ENCODE results near the gene PIK3CD. TPM values are rescaled to one million over a fixed set of nuclear protein-coding genes. Genes with fewer than 3 reads are reported as not detected.

Gene PIK3CD
- total and polyA plus RNA-seq, 10 of the 15 experiments (the other 5 are each of a cell fraction or from before 2014, with no cell fraction given), result 7.0 to 101 (median 51.1) TPM

DNA sequence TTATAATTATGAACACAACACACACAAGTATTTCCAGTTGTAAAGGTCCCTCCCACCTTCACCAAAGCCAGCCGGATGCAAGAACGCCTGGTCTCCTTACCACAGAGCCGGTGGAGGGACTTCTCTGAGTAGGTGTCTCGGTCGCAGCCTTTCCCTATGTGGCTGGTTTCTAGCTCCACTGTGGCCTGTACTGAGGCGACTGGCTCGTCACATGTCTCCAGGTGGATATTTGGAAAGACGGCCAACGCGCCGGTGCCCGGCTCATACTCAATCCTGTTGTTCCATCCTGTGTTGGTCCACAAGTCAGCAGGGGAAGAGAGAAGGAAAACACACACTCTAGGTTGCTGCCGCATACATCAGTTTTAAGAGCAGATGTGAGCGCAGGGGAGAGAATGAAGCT lies 97.8 kb downstream of the PIK3CD start (continued):
- TF ChIP-seq, protein P1, sequence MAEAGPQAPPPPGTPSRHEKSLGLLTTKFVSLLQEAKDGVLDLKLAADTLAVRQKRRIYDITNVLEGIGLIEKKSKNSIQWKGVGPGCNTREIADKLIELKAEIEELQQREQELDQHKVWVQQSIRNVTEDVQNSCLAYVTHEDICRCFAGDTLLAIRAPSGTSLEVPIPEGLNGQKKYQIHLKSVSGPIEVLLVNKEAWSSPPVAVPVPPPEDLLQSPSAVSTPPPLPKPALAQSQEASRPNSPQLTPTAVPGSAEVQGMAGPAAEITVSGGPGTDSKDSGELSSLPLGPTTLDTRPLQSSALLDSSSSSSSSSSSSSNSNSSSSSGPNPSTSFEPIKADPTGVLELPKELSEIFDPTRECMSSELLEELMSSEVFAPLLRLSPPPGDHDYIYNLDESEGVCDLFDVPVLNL (IDR thresholded peaks at IDR 0.05; ENCODE audit: low read depth, low read length), result no peak
- TF ChIP-seq RAD51 (IDR thresholded peaks at IDR 0.05), result no peak

DNA sequence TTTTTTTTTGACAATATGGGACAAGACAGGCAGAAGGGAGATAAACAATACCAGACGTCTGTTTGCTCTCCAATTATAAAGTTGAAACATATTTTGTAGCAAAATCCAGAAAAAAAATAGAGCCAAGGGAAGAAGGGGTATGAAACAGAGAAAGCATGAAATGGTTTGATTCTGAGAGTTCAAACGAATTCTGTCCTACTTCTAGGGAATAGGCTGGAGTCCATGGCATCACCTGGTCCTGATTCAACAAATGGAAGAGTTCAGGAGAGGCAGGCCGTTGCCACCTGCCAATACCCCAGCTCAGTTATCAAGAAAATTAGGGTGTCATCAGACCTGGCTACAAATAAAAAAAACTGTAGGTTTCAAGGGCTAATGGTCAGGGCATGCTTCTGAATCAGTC lies 100.4 kb downstream of the PIK3CD start:
- ChIA-PET RAD21 (ENCODE audit: unreplicated experiment) (no interaction called here), POLR2A (no interaction called here), SMC1A (ENCODE audit: uncharacterized antibody, unreplicated experiment) (no interaction called here), CTCF (interaction anchor here (1.0 to 1.1 kb wide), 2 partner anchors 27 to 116 kb away, joined by 3 read pairs; no protein-coding TSS in a partner anchor)
- TF ChIP-seq, protein P2, sequence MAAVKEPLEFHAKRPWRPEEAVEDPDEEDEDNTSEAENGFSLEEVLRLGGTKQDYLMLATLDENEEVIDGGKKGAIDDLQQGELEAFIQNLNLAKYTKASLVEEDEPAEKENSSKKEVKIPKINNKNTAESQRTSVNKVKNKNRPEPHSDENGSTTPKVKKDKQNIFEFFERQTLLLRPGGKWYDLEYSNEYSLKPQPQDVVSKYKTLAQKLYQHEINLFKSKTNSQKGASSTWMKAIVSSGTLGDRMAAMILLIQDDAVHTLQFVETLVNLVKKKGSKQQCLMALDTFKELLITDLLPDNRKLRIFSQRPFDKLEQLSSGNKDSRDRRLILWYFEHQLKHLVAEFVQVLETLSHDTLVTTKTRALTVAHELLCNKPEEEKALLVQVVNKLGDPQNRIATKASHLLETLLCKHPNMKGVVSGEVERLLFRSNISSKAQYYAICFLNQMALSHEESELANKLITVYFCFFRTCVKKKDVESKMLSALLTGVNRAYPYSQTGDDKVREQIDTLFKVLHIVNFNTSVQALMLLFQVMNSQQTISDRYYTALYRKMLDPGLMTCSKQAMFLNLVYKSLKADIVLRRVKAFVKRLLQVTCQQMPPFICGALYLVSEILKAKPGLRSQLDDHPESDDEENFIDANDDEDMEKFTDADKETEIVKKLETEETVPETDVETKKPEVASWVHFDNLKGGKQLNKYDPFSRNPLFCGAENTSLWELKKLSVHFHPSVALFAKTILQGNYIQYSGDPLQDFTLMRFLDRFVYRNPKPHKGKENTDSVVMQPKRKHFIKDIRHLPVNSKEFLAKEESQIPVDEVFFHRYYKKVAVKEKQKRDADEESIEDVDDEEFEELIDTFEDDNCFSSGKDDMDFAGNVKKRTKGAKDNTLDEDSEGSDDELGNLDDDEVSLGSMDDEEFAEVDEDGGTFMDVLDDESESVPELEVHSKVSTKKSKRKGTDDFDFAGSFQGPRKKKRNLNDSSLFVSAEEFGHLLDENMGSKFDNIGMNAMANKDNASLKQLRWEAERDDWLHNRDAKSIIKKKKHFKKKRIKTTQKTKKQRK (IDR thresholded peaks at IDR 0.05; ENCODE audit: low read depth, low read length), result no peak
- no peak for TF ChIP-seq ZBED1 (IDR thresholded peaks at IDR 0.05; ENCODE audit: borderline replicate concordance)
- TF ChIP-seq POLR2AphosphoS5 (IDR thresholded peaks at IDR 0.05; ENCODE audit: low read length), result no peak
- TF ChIP-seq, protein P3, sequence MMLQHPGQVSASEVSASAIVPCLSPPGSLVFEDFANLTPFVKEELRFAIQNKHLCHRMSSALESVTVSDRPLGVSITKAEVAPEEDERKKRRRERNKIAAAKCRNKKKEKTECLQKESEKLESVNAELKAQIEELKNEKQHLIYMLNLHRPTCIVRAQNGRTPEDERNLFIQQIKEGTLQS (IDR thresholded peaks at IDR 0.05; ENCODE audit: borderline replicate concordance, extremely low read depth, low read depth, low read length), result no peak
- TF ChIP-seq CBX3 (IDR thresholded peaks at IDR 0.05; ENCODE audit: borderline replicate concordance, low read depth), result no peak
- TF ChIP-seq YBX1 (IDR thresholded peaks at IDR 0.05), result no peak
- TF ChIP-seq, protein P4, sequence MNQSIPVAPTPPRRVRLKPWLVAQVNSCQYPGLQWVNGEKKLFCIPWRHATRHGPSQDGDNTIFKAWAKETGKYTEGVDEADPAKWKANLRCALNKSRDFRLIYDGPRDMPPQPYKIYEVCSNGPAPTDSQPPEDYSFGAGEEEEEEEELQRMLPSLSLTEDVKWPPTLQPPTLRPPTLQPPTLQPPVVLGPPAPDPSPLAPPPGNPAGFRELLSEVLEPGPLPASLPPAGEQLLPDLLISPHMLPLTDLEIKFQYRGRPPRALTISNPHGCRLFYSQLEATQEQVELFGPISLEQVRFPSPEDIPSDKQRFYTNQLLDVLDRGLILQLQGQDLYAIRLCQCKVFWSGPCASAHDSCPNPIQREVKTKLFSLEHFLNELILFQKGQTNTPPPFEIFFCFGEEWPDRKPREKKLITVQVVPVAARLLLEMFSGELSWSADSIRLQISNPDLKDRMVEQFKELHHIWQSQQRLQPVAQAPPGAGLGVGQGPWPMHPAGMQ (IDR thresholded peaks at IDR 0.05; ENCODE audit: borderline replicate concordance), result no peak
- TF ChIP-seq RAD51 (IDR thresholded peaks at IDR 0.05), result no peak
- TF ChIP-seq SP1 (IDR thresholded peaks at IDR 0.05; ENCODE audit: low read depth, low read length), result no peak
- TF ChIP-seq POLR2A (IDR thresholded peaks at IDR 0.05; ENCODE audit: low read depth, low read length), result no peak
- TF ChIP-seq ASH2L (IDR thresholded peaks at IDR 0.05; ENCODE audit: borderline replicate concordance, low read depth), result no peak
- TF ChIP-seq, protein P5, sequence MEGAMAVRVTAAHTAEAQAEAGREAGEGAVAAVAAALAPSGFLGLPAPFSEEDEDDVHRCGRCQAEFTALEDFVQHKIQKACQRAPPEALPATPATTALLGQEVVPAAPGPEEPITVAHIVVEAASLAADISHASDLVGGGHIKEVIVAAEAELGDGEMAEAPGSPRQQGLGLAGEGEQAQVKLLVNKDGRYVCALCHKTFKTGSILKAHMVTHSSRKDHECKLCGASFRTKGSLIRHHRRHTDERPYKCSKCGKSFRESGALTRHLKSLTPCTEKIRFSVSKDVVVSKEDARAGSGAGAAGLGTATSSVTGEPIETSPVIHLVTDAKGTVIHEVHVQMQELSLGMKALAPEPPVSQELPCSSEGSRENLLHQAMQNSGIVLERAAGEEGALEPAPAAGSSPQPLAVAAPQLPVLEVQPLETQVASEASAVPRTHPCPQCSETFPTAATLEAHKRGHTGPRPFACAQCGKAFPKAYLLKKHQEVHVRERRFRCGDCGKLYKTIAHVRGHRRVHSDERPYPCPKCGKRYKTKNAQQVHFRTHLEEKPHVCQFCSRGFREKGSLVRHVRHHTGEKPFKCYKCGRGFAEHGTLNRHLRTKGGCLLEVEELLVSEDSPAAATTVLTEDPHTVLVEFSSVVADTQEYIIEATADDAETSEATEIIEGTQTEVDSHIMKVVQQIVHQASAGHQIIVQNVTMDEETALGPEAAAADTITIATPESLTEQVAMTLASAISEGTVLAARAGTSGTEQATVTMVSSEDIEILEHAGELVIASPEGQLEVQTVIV (IDR thresholded peaks at IDR 0.05; ENCODE audit: borderline replicate concordance, partially characterized antibody), result no peak
- no peak for TF ChIP-seq TARDBP (IDR thresholded peaks at IDR 0.05; ENCODE audit: borderline replicate concordance)
- TF ChIP-seq CHD2 (IDR thresholded peaks at IDR 0.05; ENCODE audit: borderline replicate concordance, low read depth, low read length), result no peak
- no peak overlapping the region for H2AFZ ChIP-seq (ENCODE audit: control insufficient read depth, low read depth, low read length)
- peaks cover 7 to 18% of the 10 kb centered on the region in 2 experiments for H3K36me3 ChIP-seq (ENCODE audit: control insufficient read depth in 2 of 2, insufficient read depth in 2 of 2, low read length in 1 of 2)
- ATAC-seq (no peak), DNase-seq (ENCODE audit: low read depth, low spot score) (no peak), FAIRE-seq (no peak)
- no peaks in the 10 kb centered on the region for H3K27me3 ChIP-seq (replicated peaks in 1 of 2; ENCODE audit: control insufficient read depth in 2 of 2, insufficient read depth in 2 of 2, low read length in 1 of 2)
- no peak overlapping the region for H3K4me2 ChIP-seq (ENCODE audit: control insufficient read depth, insufficient read depth)
- in situ Hi-C loops (cut with MboI), result no loop called here
- no peaks in the 10 kb centered on the region for H3K9me3 ChIP-seq (replicated peaks; ENCODE audit: control insufficient read depth, insufficient read depth, low read length)
- 46% methylated on average over 3 of the region's 3 CpGs for WGBS (ENCODE audit: insufficient coverage, insufficient replicate concordance, low lambda C conversion rate, missing lambda C conversion rate)
- no peak overlapping the region for H3K27ac ChIP-seq (ENCODE audit: control insufficient read depth, insufficient read depth)
- H3K9ac ChIP-seq (ENCODE audit: control insufficient read depth, insufficient read depth, low read length), result no peak overlapping the region
- no peaks in the 10 kb centered on the region for H3K4me1 ChIP-seq (ENCODE audit: control insufficient read depth, insufficient read depth, low read length)
- intact Hi-C loops (cut with micrococcal nuclease; ENCODE audit: unreplicated experiment), result no loop called here
- H4K20me1 ChIP-seq (ENCODE audit: control insufficient read depth, insufficient read depth), result no peaks in the 10 kb centered on the region
- no peaks in the 10 kb centered on the region for H3K79me2 ChIP-seq (ENCODE audit: control insufficient read depth, insufficient read depth, low read length)
- BruUV-seq (replicated peaks), result no TSS peak
- no peak overlapping the region for H3K4me3 ChIP-seq
